ENCODE results near the gene COL4A2. TPM values are rescaled to one million over a fixed set of nuclear protein-coding genes. Genes with fewer than 3 reads are reported as not detected.

COL4A2 gene
- total RNA-seq, 4 donors from 2014 or later: 655 to 1,231 (median 912) TPM

DNA sequence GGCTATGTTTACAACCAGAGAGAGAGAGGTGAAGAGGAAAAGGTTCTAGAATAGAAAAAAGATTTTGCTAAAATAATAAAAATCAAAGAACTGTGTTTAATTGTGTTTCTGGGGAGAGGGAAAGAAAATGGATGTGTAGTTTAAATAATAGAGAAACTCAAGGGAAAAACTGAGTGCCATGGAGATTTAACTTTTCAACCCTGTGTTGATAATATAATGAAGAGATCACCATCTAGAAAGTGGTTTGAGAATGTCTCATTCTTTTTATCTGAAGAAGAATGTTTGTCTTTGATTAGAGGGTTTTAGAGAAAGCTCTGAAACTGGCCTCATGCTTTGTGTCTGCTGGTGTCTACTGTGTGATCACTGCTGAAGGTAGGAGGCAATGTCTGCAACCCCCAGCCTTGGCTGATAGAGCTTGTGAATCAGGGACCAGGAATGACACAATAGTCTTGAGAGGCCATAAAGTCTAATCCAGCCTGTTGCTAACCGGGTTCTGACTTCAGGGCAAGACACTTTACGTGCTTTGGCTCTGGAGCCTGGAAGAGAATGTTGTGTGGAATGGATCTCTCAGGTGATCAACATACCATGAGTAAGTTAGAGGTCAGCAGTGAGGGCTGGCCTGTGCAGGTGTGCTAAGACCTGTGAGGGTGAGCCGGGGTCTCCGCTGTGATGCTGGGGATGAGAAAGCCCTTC, 5.4 kb downstream of the COL4A2 start:
- TF ChIP-seq, protein P1, sequence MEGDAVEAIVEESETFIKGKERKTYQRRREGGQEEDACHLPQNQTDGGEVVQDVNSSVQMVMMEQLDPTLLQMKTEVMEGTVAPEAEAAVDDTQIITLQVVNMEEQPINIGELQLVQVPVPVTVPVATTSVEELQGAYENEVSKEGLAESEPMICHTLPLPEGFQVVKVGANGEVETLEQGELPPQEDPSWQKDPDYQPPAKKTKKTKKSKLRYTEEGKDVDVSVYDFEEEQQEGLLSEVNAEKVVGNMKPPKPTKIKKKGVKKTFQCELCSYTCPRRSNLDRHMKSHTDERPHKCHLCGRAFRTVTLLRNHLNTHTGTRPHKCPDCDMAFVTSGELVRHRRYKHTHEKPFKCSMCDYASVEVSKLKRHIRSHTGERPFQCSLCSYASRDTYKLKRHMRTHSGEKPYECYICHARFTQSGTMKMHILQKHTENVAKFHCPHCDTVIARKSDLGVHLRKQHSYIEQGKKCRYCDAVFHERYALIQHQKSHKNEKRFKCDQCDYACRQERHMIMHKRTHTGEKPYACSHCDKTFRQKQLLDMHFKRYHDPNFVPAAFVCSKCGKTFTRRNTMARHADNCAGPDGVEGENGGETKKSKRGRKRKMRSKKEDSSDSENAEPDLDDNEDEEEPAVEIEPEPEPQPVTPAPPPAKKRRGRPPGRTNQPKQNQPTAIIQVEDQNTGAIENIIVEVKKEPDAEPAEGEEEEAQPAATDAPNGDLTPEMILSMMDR (IDR thresholded peaks at IDR 0.05; ENCODE audit: low read depth): no peak

DNA sequence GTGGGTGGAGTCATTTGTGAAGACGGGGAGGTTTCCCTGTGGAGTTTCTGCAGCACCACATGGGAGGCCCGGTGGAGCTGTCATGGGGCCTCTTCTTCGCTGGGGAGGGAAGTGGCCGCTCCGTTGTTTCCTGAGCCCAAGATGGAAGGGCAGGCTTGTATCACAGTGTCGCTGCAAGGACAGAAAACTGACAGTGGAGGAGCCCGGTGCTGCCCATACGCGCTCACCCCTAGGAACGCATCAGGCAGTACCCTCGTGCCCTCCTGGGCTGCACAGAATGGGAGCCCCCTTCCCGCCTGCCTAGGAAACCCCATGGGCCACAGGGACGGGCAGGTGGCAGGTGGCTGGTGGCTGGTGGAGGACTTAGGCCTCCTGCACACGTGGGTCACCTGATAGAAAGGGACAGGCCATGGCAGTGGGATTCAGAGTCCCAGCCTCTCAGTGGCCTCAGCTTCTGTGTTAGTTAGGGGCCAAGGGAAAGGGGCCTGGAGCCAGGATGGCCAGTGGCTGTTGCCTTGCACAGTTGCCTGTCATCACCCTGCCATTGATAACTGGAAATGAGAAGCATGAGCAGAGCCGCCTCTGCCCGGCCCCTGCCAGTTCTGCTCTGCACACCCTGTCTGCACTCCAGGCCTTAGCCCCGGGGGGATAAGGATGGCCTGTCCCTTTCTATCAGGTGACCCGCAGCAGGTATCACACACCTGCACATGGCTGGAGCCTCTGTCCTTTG, 7.6 kb downstream of the COL4A2 start:
- TF ChIP-seq, protein P1 (IDR thresholded peaks at IDR 0.05; ENCODE audit: low read depth): no peak

DNA sequence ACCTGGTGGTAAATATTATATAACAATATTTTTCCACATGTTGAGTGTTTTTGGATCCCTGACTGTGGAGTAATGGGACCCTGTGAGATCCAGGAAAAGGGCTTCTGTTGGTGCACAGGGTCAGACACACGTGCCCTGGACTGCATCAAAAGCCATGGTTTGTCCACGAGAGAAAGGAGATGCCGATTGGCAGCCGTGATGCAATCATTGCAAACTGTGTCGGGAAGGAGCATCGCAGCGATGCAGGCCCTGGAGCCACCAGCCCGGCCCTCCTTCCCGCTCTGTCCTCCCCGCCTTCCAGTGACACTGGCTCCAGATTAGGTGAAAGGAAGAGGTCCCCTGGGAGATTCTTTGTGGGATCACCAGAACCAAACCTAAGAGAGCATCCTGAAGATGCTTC, 9.1 kb downstream of the COL4A2 start:
- TF ChIP-seq, protein P1 (IDR thresholded peaks at IDR 0.05; ENCODE audit: low read depth): no peak

DNA sequence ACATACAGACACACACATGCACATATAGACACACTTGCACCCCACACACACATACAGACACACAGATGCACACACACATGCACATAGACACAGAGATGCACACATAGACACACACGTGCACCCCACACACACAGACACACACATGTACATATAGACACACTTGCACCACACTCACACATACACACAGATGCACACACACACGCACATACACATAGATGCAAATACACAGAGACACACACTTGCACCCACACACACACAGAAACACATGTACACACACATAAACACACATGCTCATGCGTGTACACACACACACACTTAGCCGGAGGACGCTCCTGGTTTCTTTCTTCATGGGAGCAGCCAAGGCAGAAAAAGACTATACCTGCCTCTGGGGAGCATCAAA, 10.0 kb downstream of the COL4A2 start:
- TF ChIP-seq, protein P1 (IDR thresholded peaks at IDR 0.05; ENCODE audit: low read depth): no peak

DNA sequence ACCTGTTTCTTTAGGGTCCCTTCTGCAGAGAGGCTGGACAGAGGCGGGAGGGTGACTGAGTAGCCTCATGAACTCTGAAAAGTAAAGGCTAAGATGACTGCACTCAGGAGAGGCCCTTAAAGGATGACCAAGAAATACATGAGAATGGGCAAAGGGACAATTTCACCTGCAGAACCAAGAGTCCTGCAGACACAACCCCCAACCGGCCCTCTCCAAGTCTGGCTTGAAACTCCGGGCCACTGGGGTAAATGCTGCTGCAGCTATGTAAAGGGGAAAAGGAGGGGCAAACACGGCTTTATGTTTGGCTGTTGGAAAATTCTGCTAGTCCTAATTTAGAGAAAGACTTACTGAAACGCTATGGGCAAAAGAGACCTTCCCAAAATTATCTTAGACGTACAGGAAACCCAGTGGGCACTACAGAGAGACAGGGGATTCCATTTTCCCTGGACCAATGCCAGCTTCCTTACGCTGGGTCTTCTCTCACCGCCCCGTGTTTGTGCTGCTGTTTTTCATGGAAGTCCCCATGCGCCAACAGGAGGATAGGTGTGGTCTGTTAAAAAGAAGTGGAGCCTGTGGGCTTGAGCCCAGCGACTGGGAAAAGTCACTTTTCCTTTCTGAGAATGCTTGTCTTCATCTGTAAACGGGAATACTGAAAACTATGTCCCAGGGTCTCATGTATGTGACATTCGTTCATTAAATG, 10.6 kb downstream of the COL4A2 start:
- TF ChIP-seq, protein P1 (IDR thresholded peaks at IDR 0.05; ENCODE audit: low read depth): no peak

DNA sequence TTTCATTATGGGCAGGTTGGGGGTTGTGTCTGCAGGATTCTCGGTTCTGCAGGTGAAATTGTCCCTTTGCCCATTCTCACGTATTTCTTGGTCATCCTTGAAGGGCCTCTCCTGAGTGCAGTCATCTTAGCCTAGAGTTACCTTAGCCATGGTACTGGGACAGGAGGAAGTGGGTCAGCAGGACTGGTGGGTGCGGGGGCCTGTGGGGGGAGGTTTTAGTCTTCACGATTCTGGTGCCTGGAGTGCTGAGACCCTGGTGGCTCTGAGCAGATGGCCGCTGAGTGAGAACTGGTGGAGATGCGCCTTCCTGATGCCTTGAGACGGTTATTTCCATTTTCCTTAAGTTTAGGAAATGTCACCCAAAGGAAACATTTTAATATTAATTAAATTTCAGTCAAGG, 11.8 kb downstream of the COL4A2 start:
- TF ChIP-seq, protein P1 (IDR thresholded peaks at IDR 0.05; ENCODE audit: low read depth): no peak

DNA sequence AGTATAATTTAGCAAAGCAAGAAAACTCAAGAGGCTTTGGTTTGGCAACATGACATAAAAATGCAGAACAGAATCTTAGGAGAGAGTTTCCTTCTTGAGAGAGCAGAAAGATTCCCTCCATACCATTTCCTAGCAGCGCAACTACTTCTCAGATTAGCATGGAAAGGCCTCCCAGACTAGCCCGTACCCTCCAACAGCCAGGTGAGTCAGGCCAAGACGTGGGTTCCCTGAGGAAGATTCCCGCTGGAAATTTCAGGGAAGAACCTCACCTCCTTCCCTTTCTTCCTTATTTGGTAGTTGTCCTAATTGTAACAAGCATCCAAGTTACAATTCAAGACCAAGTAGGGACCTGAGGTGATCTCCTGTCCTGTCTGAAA, 12.3 kb downstream of the COL4A2 start:
- TF ChIP-seq, protein P1 (IDR thresholded peaks at IDR 0.05; ENCODE audit: low read depth): no peak
